GM21423 (cell line): ENCODE measurements around the gene PAIP2.
"Not testable (repeated sequence)": the region's sequence is repeated elsewhere in the genome, so short reads cannot be mapped to it uniquely, and the experiment has no call there.

ENCODE experiments used
- ATAC-seq: cut with Tn5 transposase; IDR thresholded peaks from one replicate; pipeline ENCODE4 v1.9.1; 2021; ENCODE audit warnings: mild to moderate bottlenecking, moderate library complexity; ENCODE audit not compliant: unreplicated experiment

The PAIP2 gene

GRCh38 chr5:139407517-139407916 is 65.9 kb downstream of the PAIP2 start:
- ATAC-seq: no peak

GRCh38 chr5:139408191-139408590 is 66.5 kb downstream of the PAIP2 start:
- ATAC-seq: no peak

GRCh38 chr5:139409116-139409515 is 67.5 kb downstream of the PAIP2 start:
- ATAC-seq: not testable (repeated sequence)

- no peak for ATAC-seq
Observed at GRCh38 chr5:139410121-139410992, 68.7 kb downstream of the PAIP2 start.

GRCh38 chr5:139410993-139411828 is 69.6 kb downstream of the PAIP2 start:
- ATAC-seq: no peak

- no peak for ATAC-seq
Observed at GRCh38 chr5:139413153-139413552, 71.5 kb downstream of the PAIP2 start.

- no peak for ATAC-seq
Observed at GRCh38 chr5:139413963-139414362, 72.3 kb downstream of the PAIP2 start.

GRCh38 chr5:139414581-139415130 is 73.0 kb downstream of the PAIP2 start:
- ATAC-seq: no peak

- ATAC-seq: no peak
Observed at GRCh38 chr5:139415221-139415861, 73.7 kb downstream of the PAIP2 start.

- no peak for ATAC-seq
Observed at GRCh38 chr5:139415869-139416268, 74.2 kb downstream of the PAIP2 start.

- no peak for ATAC-seq
Observed at GRCh38 chr5:139416651-139417050, 75.0 kb downstream of the PAIP2 start.

- no peak for ATAC-seq
Observed at GRCh38 chr5:139417214-139417613, 75.6 kb downstream of the PAIP2 start.

- no peak for ATAC-seq
Observed at GRCh38 chr5:139418793-139419192, 77.1 kb downstream of the PAIP2 start.
